HG03175 (cell line): ENCODE results near the gene TOMM7.
"Not testable (repeated sequence)": the region's sequence is repeated elsewhere in the genome, so short reads cannot be mapped to it uniquely, and the experiment has no call there.

Source experiments
- ATAC-seq: cut with Tn5 transposase; IDR thresholded peaks from one replicate; pipeline ENCODE4 v1.9.1; 2021; ENCODE audit warnings: mild to moderate bottlenecking, moderate library complexity; ENCODE audit not compliant: unreplicated experiment

Gene TOMM7

GRCh38 chr7:22790640-22791039 is 32.0 kb downstream of the TOMM7 start:
- ATAC-seq = not testable (repeated sequence)

- no peak for ATAC-seq
These were observed 34.7 kb downstream of the TOMM7 start for GRCh38 chr7:22787951-22788350.

- no peak for ATAC-seq
These were observed 36.2 kb downstream of the TOMM7 start for GRCh38 chr7:22786290-22786932.

- ATAC-seq = no peak
These were observed 38.3 kb downstream of the TOMM7 start for GRCh38 chr7:22784346-22784745.

- ATAC-seq = no peak
These were observed 39.2 kb downstream of the TOMM7 start for GRCh38 chr7:22783421-22783820.

GRCh38 chr7:22782616-22783232 is 39.9 kb downstream of the TOMM7 start:
- ATAC-seq = no peak

GRCh38 chr7:22781230-22781711 is 41.4 kb downstream of the TOMM7 start:
- ATAC-seq = no peak

GRCh38 chr7:22779730-22780323 is 42.8 kb downstream of the TOMM7 start:
- ATAC-seq = not testable (repeated sequence)

- no peak for ATAC-seq
These were observed 45.7 kb downstream of the TOMM7 start for GRCh38 chr7:22776964-22777363.

- ATAC-seq = no peak
These were observed 49.8 kb downstream of the TOMM7 start for GRCh38 chr7:22772885-22773284.

GRCh38 chr7:22771872-22772228 is 50.8 kb downstream of the TOMM7 start:
- ATAC-seq = no peak

- ATAC-seq = no peak
These were observed 51.3 kb downstream of the TOMM7 start for GRCh38 chr7:22771194-22771871.

GRCh38 chr7:22765609-22766008 is 57.0 kb downstream of the TOMM7 start:
- peak; percentile 89 for ATAC-seq
